Thyroid gland (tissue), 4 donors: ENCODE data around the gene OR2AG2. TPM values are rescaled to one million over a fixed set of nuclear protein-coding genes. Genes with fewer than 3 reads are reported as not detected.

Experiments
- DNase-seq, 2 donors: peaks; one replicate each; pipeline ENCODE4 v3.0.0-alpha.2; 2019
- H3K27ac ChIP-seq, 3 donors: fragments of 200-600 bp; sonication (generic); 1 replicate in 2 of 3; 2 replicates in 1 of 3; pipeline ENCODE4 v1.5.1; 2016 to 2019; ENCODE audit warnings: mild to moderate bottlenecking in 1 of 3, moderate library complexity in 1 of 3
- H3K27me3 ChIP-seq: fragments of 200-600 bp; sonication (generic); one replicate; pipeline ENCODE4 v1.5.1; 2019
- H3K36me3 ChIP-seq, 2 donors: fragments of 200-600 bp; sonication (generic); one replicate each; pipeline ENCODE4 v1.5.1; 2016 to 2019
- H3K4me1 ChIP-seq, 2 donors: fragments of 200-600 bp; sonication (generic); one replicate each; pipeline ENCODE4 v1.5.1; 2017 to 2019
- H3K4me3 ChIP-seq, 3 donors: fragments of 200-600 bp; sonication (generic); replicated peaks in 1 of 3; 1 replicate in 2 of 3; 2 replicates in 1 of 3; pipeline ENCODE4 v1.5.1; 2016; ENCODE audit warnings: mild to moderate bottlenecking in 1 of 3
- H3K9me3 ChIP-seq: fragments of 200-600 bp; sonication (generic); one replicate; pipeline ENCODE4 v1.5.1; 2017
- POLR2A ChIP-seq, 2 donors: fragments of 450-650 bp; IDR thresholded peaks; one replicate each; pipeline ENCODE4 v1.6.1; 2017; ENCODE audit warnings: antibody characterized with exemption in 2 of 2, mild to moderate bottlenecking in 2 of 2, moderate library complexity in 1 of 2
- WGBS, 2 donors: methylation state at CpG; one replicate each; pipeline ENCODE4 v1.1.5; 2017; 5-methylcytosine and 5-hydroxymethylcytosine counted together
- intact Hi-C: fragments of 100-400 bp; cut with DNase I; formaldehyde crosslinking; loops from one replicate; pipeline ENCODE4 v1.15.1; 2023
- total RNA-seq, 4 donors: library from RNA; depleted of rRNA; stranded (reverse); fragments of >200 nt; gene quantifications; one replicate each; pipeline ENCODE4 v1.2.3, GENCODE V29; 2016
- TF ChIP-seq, protein P1 (sequence below), 6 experiments: fragments of 200-600 bp in 3 of 6; fragments of 450-650 bp in 3 of 6; sonication (generic) in 3 of 6; IDR thresholded peaks; one replicate each; pipeline ENCODE4 v1.5.1; 2016 to 2019; ENCODE audit warnings: antibody characterized with exemption in 6 of 6, mild to moderate bottlenecking in 2 of 6, inconsistent platforms in 1 of 6, moderate library complexity in 1 of 6

Gene OR2AG2
- total RNA-seq, 4 donors from 2014 or later = 0.11 to 0.92 (median 0.34) TPM

DNA sequence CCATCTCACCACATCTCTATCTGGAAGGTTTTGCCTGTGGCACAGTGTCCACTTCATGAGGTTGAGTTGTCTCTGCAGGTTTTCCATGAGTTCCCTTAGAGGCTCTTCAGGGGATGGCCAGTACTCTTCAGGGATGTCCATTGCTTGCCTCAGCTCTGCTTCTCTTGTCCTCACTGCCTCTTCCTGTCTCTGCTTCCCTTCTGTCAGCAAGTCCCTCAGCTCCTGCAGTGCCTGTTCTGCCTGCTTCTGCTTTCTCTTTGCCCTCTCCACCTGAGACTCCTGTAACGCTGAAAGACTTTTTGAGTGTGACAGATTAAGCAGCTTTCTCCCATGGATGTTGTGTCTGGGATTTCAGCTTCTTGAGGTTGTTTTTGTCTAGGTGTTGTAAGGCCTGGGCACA lies 50.4 kb downstream of the OR2AG2 start:
- DNase-seq = no peak
- TF ChIP-seq, protein P1, sequence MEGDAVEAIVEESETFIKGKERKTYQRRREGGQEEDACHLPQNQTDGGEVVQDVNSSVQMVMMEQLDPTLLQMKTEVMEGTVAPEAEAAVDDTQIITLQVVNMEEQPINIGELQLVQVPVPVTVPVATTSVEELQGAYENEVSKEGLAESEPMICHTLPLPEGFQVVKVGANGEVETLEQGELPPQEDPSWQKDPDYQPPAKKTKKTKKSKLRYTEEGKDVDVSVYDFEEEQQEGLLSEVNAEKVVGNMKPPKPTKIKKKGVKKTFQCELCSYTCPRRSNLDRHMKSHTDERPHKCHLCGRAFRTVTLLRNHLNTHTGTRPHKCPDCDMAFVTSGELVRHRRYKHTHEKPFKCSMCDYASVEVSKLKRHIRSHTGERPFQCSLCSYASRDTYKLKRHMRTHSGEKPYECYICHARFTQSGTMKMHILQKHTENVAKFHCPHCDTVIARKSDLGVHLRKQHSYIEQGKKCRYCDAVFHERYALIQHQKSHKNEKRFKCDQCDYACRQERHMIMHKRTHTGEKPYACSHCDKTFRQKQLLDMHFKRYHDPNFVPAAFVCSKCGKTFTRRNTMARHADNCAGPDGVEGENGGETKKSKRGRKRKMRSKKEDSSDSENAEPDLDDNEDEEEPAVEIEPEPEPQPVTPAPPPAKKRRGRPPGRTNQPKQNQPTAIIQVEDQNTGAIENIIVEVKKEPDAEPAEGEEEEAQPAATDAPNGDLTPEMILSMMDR (IDR thresholded peaks at IDR 0.05) = no peak
- TF ChIP-seq POLR2A (IDR thresholded peaks at IDR 0.05) = no peak
- no peaks in the 10 kb centered on the region for H3K9me3 ChIP-seq
- no peak overlapping the region for H3K4me3 ChIP-seq
- intact Hi-C loops = no loop called here
- H3K27me3 ChIP-seq = no peaks in the 10 kb centered on the region
- H3K27ac ChIP-seq = no peak overlapping the region
- 65 to 72% methylated on average over 1 of the region's 1 CpG for WGBS, 2 donors
- no peaks in the 10 kb centered on the region for H3K4me1 ChIP-seq
- no peaks in the 10 kb centered on the region for H3K36me3 ChIP-seq

DNA sequence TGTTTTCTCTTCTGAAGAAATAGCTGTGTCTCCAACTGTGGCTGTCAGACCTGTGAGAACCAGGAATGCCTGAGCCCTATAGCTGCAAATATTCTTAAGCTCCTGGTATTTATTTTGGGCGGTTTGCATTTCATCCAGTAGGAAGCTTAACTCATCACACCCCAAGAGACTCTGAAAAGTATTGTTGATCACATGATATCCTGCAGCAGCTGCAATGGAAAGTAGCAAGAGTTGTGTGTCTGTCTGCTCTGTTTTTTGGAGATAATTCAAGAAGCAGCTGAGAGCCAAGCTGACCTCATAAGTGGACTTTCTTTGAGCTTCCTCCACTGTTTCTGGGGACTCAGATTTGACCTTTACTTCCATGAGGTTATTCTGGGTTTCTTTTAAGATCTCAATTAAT lies 52.2 kb downstream of the OR2AG2 start:
- no peak for DNase-seq
- intact Hi-C loops = no loop called here
- peaks cover 0 to 8% of the 10 kb centered on the region in 2 donors for H3K4me1 ChIP-seq
- no peak overlapping the region for H3K4me3 ChIP-seq
- WGBS, 2 donors = 57% methylated on average over 1 of the region's 1 CpG
- H3K27ac ChIP-seq = no peak overlapping the region
- no peaks in the 10 kb centered on the region for H3K27me3 ChIP-seq
- H3K9me3 ChIP-seq = no peaks in the 10 kb centered on the region
- no peak for TF ChIP-seq POLR2A (IDR thresholded peaks at IDR 0.05)
- TF ChIP-seq, protein P1 (IDR thresholded peaks at IDR 0.05) = no peak
- H3K36me3 ChIP-seq = no peaks in the 10 kb centered on the region

DNA sequence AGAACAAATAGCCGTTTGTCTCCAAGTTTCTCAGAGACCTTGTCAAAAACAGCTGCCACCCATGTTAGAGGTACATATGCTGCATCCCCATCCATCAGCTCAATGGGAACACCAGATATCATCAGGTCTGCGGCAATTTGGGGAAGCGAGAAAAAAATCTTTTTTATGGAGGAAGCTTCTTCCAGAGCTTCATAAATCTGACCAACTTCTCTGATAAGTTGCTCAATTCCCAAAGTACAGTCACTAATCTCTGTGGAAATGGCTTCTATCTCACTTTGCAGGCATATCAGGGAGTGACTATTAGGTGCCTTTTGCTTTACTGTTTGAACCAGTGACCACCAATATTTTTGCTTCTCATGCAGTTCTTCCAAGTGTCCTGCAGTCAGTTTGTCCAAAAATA lies 54.4 kb downstream of the OR2AG2 start:
- no peak overlapping the region for H3K4me3 ChIP-seq
- H3K27ac ChIP-seq = no peak overlapping the region
- H3K4me1 ChIP-seq = peaks cover 7 to 19% of the 10 kb centered on the region in 2 donors
- H3K36me3 ChIP-seq = no peaks in the 10 kb centered on the region
- DNase-seq = no peak
- H3K9me3 ChIP-seq = no peaks in the 10 kb centered on the region
- intact Hi-C loops = no loop called here
- WGBS, 2 donors = 91 to 97% methylated on average over 3 of the region's 3 CpGs
- no peaks in the 10 kb centered on the region for H3K27me3 ChIP-seq
- TF ChIP-seq, protein P1 (IDR thresholded peaks at IDR 0.05) = no peak
- TF ChIP-seq POLR2A (IDR thresholded peaks at IDR 0.05) = no peak

Other genes with a start within 250 kb of the OR2AG2 start
- 10 to 100 TPM; 12.9 to 36.7 (median 18.8) TPM for gene RRP8, start 168.4 kb downstream of the OR2AG2 start, total RNA-seq
- gene ILK, start 168.2 kb downstream of the OR2AG2 start, total RNA-seq = 100 to 1,000 TPM; 101 to 144 (median 121) TPM
- gene TAF10, start 159.8 kb downstream of the OR2AG2 start, total RNA-seq = 100 to 1,000 TPM in 3 of 4 donors, 10 to 100 TPM in 1; 96.6 to 113 (median 108) TPM
- 10 to 100 TPM; 51.3 to 97.3 (median 69.1) TPM for gene TPP1, start 152.6 kb downstream of the OR2AG2 start, total RNA-seq
- gene DCHS1, start 116.2 kb downstream of the OR2AG2 start, total RNA-seq = 10 to 100 TPM in 1 of 4 donors, 1 to 10 TPM in 3; 5.6 to 14.4 (median 9.6) TPM
- gene MRPL17, start 88.6 kb downstream of the OR2AG2 start, total RNA-seq = 100 to 1,000 TPM in 2 of 4 donors, 10 to 100 TPM in 2; 37.8 to 579 (median 144) TPM
- not detected for gene OR2AG1, start 11.0 kb upstream of the OR2AG2 start, total RNA-seq
- under 1 TPM; 0.27 to 0.92 (median 0.67) TPM for gene OR6A2, start 27.7 kb upstream of the OR2AG2 start, total RNA-seq
- gene OR10A5, start 73.7 kb upstream of the OR2AG2 start, total RNA-seq = not detected
- gene OR10A2, start 91.1 kb upstream of the OR2AG2 start, total RNA-seq = not detected
- not detected for gene OR10A4, start 104.6 kb upstream of the OR2AG2 start, total RNA-seq
- gene OR2D2, start 120.5 kb upstream of the OR2AG2 start, total RNA-seq = 1 to 10 TPM in 1 of 4 donors, under 1 TPM in 1, not detected in 2; 0.54 to 1.2 TPM
- not detected for gene OR2D3, start 149.0 kb upstream of the OR2AG2 start, total RNA-seq
- gene ZNF215, start 154.4 kb upstream of the OR2AG2 start, total RNA-seq = 1 to 10 TPM; 1.7 to 3.5 (median 2.1) TPM
- gene ZNF214, start 248.4 kb upstream of the OR2AG2 start, total RNA-seq = 1 to 10 TPM; 5.1 to 8.1 (median 6.7) TPM
- under 1 TPM in 2 of 4 donors, not detected in 2; 0.11 to 0.15 TPM for gene NLRP14, start 248.5 kb upstream of the OR2AG2 start, total RNA-seq